WTC11 (cell line): ENCODE measurements around the gene SMIM34.
"Not testable (repeated sequence)": the region's sequence is repeated elsewhere in the genome, so short reads cannot be mapped to it uniquely, and the experiment has no call there.

Experiments
- CBFB ChIP-seq: sonication (generic); formaldehyde crosslinking; IDR thresholded peaks from 2 replicates; pipeline ENCODE4 v1.8.1; 2022; ENCODE audit warnings: mild to moderate bottlenecking, low read depth, missing genetic modification reagents
- CTCF ChIP-seq: fragments of 200-600 bp; IDR thresholded peaks from 2 replicates; pipeline ENCODE4 v1.8.0; 2022; ENCODE audit warnings: antibody characterized with exemption
- E2F1 ChIP-seq: sonication (generic); formaldehyde crosslinking; IDR thresholded peaks from 2 replicates; pipeline ENCODE4 v1.8.0; 2022; ENCODE audit warnings: mild to moderate bottlenecking, missing genetic modification reagents
- FOXJ3 ChIP-seq: sonication (generic); formaldehyde crosslinking; IDR thresholded peaks from 2 replicates; pipeline ENCODE4 v1.9.0; 2021; ENCODE audit warnings: missing genetic modification reagents, mild to moderate bottlenecking, borderline replicate concordance
- MAX ChIP-seq: sonication (generic); formaldehyde crosslinking; IDR thresholded peaks from 2 replicates; pipeline ENCODE4 v1.8.0; 2022; ENCODE audit warnings: mild to moderate bottlenecking, missing genetic modification reagents
- NFE2L1 ChIP-seq: sonication (generic); formaldehyde crosslinking; IDR thresholded peaks from 2 replicates; pipeline ENCODE4 v1.8.1; 2023; ENCODE audit warnings: missing genetic modification reagents
- SOX15 ChIP-seq: fragments of 250-450 bp; sonication (Bioruptor Pico); IDR thresholded peaks from 2 replicates; pipeline ENCODE4 v1.9.0; 2021; ENCODE audit warnings: mild to moderate bottlenecking
- TEAD1 ChIP-seq: sonication (generic); formaldehyde crosslinking; IDR thresholded peaks from 2 replicates; pipeline ENCODE4 v1.8.0; 2022; ENCODE audit warnings: mild to moderate bottlenecking, missing genetic modification reagents

GRCh38 chr21:34443486-34443885 lies 19.7 kb upstream of the SMIM34 start:
- TF ChIP-seq CBFB; NFE2L1; CTCF; SOX15 (CRISPR knock-in tag); E2F1 (CRISPR knock-in tag); FOXJ3; MAX (CRISPR knock-in tag); TEAD1 (CRISPR knock-in tag): not testable (repeated sequence)
